A673 (cell line): Measurements from ENCODE around the gene ARHGAP26. TPM values are rescaled to one million over a fixed set of nuclear protein-coding genes. Genes with fewer than 3 reads are reported as not detected.

Experiments used
- BruUV-seq: library from RNA; stranded (reverse); fragments of 400-500 nt; replicated peaks from 2 replicates; lab custom pipeline; 2021; lab: Mats Ljungman, UMichigan
- CTCF ChIA-PET: fragments of 300-600 bp; sonication (Branson Sonifier 250); formaldehyde crosslinking; loops from one replicate; lab custom pipeline; 2022; ENCODE audit warnings: antibody characterized with exemption; lab: Charles Lee
- POLR2A ChIA-PET: fragments of 300-600 bp; sonication (Branson Sonifier 250); formaldehyde crosslinking; loops from one replicate; lab custom pipeline; 2022; ENCODE audit warnings: antibody characterized with exemption; ENCODE audit not compliant: low non-redundant PET; lab: Charles Lee
- DNase-seq: peaks from one replicate; pipeline ENCODE4 v3.0.0-alpha.2; 2015; ENCODE audit warnings: low spot score
- H3K27ac ChIP-seq: fragments of 200-600 bp; sonication (generic); 2 replicates; pipeline ENCODE4 v1.5.1; 2016; ENCODE audit warnings: mixed run types, low read depth, mild to moderate bottlenecking, mixed read lengths, antibody characterized with exemption, low read length; ENCODE audit not compliant: poor library complexity, severe bottlenecking
- H3K27me3 ChIP-seq: fragments of 200-600 bp; sonication (generic); replicated peaks from 2 replicates; pipeline ENCODE4 v1.6.1; 2017; ENCODE audit warnings: mixed run types, low read depth, mild to moderate bottlenecking, mixed read lengths, antibody characterized with exemption, low read length; ENCODE audit not compliant: insufficient read depth, poor library complexity
- H3K36me3 ChIP-seq: fragments of 200-600 bp; sonication (generic); 2 replicates; pipeline ENCODE4 v1.6.1; 2016; ENCODE audit warnings: mixed run types, mild to moderate bottlenecking, mixed read lengths, antibody characterized with exemption, low read length; ENCODE audit not compliant: insufficient read depth, poor library complexity, severe bottlenecking
- H3K4me1 ChIP-seq: fragments of 200-600 bp; sonication (generic); 2 replicates; pipeline ENCODE4 v1.6.1; 2017; ENCODE audit warnings: mixed run types, mild to moderate bottlenecking, mixed read lengths, antibody characterized with exemption, low read length; ENCODE audit not compliant: insufficient read depth, poor library complexity, severe bottlenecking
- H3K4me3 ChIP-seq: fragments of 200-600 bp; sonication (generic); 2 replicates; pipeline ENCODE4 v1.5.1; 2016; ENCODE audit warnings: low read depth, mixed run types, mild to moderate bottlenecking, mixed read lengths, low read length; ENCODE audit not compliant: poor library complexity, severe bottlenecking
- H3K9me3 ChIP-seq: fragments of 200-600 bp; sonication (generic); 2 replicates; pipeline ENCODE4 v1.6.1; 2016; ENCODE audit warnings: mixed run types, low read depth, mild to moderate bottlenecking, mixed read lengths, antibody characterized with exemption, low read length; ENCODE audit not compliant: poor library complexity, severe bottlenecking
- CTCF ChIP-seq: fragments of 300-800, 200-600 bp; sonication (generic); conservative IDR thresholded peaks from 2 replicates; pipeline ENCODE4 v1.5.1; 2017; ENCODE audit warnings: low read depth, mild to moderate bottlenecking, antibody characterized with exemption, low read length, moderate library complexity, mixed read lengths
- EZH2 ChIP-seq: fragments of 200-600 bp; sonication (generic); IDR thresholded peaks from 2 replicates; pipeline ENCODE4 v1.6.1; 2017; ENCODE audit warnings: borderline replicate concordance, low read depth, mild to moderate bottlenecking, mixed read lengths, antibody characterized with exemption, low read length; ENCODE audit not compliant: poor library complexity, severe bottlenecking
- intact Hi-C: fragments of 100-400 bp; cut with micrococcal nuclease; formaldehyde crosslinking; loops from one replicate; pipeline ENCODE4 v1.10.0; 2022; ENCODE audit not compliant: unreplicated experiment
- total RNA-seq: library from RNA; stranded (reverse); gene quantifications from 2 replicates; pipeline ENCODE4 v1.2.3, GENCODE V29; 2021

The ARHGAP26 gene
- total RNA-seq, 1 experiment from 2014 or later = 25.5 TPM

GRCh38 chr5:142743592-142744441, 26.4 kb upstream of the ARHGAP26 start:
- CTCF ChIA-PET = interaction anchor here (1.3 kb wide), 1 partner anchor 26 kb away, joined by 5 read pairs; no protein-coding TSS in a partner anchor
- peak overlapping the region; percentile 90 for H3K27ac ChIP-seq
- H3K4me1 ChIP-seq = peaks cover 49% of the 10 kb centered on the region
- intact Hi-C loops = no loop called here
- no peak for TF ChIP-seq EZH2
- TF ChIP-seq CTCF = no peak; the same call in 1 of the 2 replicates
- BruUV-seq = TSS peak; percentile 89
- peak; percentile 95 for DNase-seq
- no peaks in the 10 kb centered on the region for H3K9me3 ChIP-seq
- H3K36me3 ChIP-seq = no peaks in the 10 kb centered on the region
- H3K27me3 ChIP-seq = no peaks in the 10 kb centered on the region
- peak overlapping the region; percentile 2 for H3K4me3 ChIP-seq
- POLR2A ChIA-PET = interaction anchor here (0.6 kb wide), 1 partner anchor 36 kb away, joined by 3 read pairs; no protein-coding TSS in a partner anchor

- BruUV-seq = no TSS peak
- Histone ChIP-seq H3K4me3 (no peak overlapping the region), H3K4me1 (peaks cover 49% of the 10 kb centered on the region), H3K27me3 (no peaks in the 10 kb centered on the region), H3K9me3 (no peaks in the 10 kb centered on the region), H3K36me3 (no peaks in the 10 kb centered on the region), H3K27ac (peak overlapping the region; percentile 90)
- no peak for DNase-seq
- TF ChIP-seq EZH2 (no peak), CTCF (no peak)
- ChIA-PET POLR2A (no interaction called here), CTCF (interaction anchor here (0.7 kb wide), 2 partner anchors 15 to 26 kb away, joined by 6 read pairs; no protein-coding TSS in a partner anchor)
- intact Hi-C loops = no loop called here
Observed at GRCh38 chr5:142745268-142745667, 24.9 kb upstream of the ARHGAP26 start.

GRCh38 chr5:142746532-142747433, 23.4 kb upstream of the ARHGAP26 start:
- no peak for DNase-seq
- Histone ChIP-seq H3K36me3 (no peaks in the 10 kb centered on the region), H3K27ac (no peak overlapping the region), H3K9me3 (no peaks in the 10 kb centered on the region), H3K4me1 (peaks cover 49% of the 10 kb centered on the region), H3K27me3 (no peaks in the 10 kb centered on the region), H3K4me3 (no peak overlapping the region)
- intact Hi-C loops = no loop called here
- no peak for TF ChIP-seq EZH2
- no TSS peak for BruUV-seq
- ChIA-PET POLR2A (no interaction called here), CTCF (no interaction called here)
